Fibroblast of skin of abdomen (primary cell): ENCODE measurements around the gene SMIM3. TPM values are rescaled to one million over a fixed set of nuclear protein-coding genes. Genes with fewer than 3 reads are reported as not detected.
"Not testable (repeated sequence)": the region's sequence is repeated elsewhere in the genome, so short reads cannot be mapped to it uniquely, and the experiment has no call there.

Experiments
- DNase-seq: peaks from one replicate; pipeline ENCODE4 v3.0.0-alpha.2; 2013
- polyA plus RNA-seq, 2 experiments: library from polyadenylated mRNA; unstranded; fragments of 120-200 nt; gene quantifications; one replicate each; pipeline ENCODE4 v1.2.1, GENCODE V29; 2013; ENCODE audit not compliant: insufficient read length in 2 of 2

SMIM3 gene, protein sequence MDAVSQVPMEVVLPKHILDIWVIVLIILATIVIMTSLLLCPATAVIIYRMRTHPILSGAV
- polyA plus RNA-seq (2013, experiment 1 of 2; ENCODE audit: insufficient read length), result 34.9 TPM
- 35.8 TPM for polyA plus RNA-seq (2013, experiment 2 of 2; ENCODE audit: insufficient read length)

DNA sequence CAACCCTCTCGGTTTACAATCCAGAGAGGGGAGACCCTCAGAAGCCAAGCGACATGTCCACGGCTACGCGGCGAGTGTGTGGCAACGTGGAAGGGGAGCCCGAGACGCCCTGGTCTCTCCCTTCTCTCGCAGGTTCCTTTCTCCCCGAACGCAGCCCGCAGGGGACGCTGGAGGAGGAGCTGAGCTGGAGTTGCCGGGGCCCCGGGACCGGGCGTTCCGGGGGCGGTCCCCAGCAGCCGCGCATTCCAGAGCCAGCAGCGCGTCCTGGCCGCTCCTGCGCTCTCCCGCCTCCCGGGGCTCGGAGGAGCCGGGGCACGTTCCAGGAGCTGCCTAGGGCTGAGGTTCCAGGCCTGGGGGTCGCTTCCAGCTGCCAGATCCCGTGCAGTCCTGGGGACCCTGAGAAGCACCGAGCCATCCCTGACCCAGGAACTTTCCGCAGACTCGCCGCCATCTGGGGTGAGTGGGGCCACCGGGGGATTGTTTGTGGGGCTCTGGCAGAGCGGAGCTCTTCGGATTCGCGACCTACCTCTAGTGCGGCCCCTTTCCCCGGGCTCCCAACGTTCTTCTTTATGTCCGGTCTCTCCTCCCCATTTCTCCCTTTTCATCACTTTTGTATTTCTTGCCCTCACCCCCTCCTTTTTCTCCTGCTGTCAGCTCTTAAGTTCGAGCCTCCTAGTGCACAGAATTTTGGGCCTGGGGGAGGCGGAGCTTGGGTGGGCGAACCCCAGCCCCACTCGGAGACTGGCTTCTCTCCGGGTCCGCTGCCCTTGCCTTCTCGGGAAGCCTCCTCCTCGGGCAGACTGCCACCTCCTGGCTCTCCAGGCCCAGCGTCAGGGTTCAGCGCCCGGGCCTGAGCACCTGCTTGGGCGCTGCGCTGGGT lies at the start of gene SMIM3:
Gene SMIM3 (plus strand): TSS at position 241 of the 880 bp plus-strand sequence. CDS start 16,684 bp downstream, outside the sequence.
- DNase-seq, result peak; percentile 76

DNA sequence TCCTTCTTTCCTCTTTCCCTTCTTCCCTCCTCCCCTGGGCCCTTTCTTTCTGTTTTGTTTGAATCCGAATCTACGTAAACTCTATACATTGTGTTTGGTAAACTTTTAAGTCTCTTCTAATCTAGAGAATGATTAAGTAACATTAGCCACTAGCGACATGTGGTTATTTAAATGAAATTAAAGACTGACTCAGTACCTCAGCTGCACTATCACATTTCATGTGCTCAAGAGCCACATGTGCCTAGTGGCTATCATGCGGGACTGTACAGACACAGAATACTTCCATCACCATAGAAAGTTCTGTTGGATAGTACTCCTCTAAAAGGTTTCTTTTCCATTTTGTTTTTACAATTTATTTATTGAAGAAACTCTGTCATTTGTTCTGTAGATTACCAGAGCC lies 48.7 kb upstream of the SMIM3 start:
- no peak for DNase-seq

GRCh38 chr5:150731669-150732242 lies 46.8 kb upstream of the SMIM3 start:
- DNase-seq, result no peak

DNA sequence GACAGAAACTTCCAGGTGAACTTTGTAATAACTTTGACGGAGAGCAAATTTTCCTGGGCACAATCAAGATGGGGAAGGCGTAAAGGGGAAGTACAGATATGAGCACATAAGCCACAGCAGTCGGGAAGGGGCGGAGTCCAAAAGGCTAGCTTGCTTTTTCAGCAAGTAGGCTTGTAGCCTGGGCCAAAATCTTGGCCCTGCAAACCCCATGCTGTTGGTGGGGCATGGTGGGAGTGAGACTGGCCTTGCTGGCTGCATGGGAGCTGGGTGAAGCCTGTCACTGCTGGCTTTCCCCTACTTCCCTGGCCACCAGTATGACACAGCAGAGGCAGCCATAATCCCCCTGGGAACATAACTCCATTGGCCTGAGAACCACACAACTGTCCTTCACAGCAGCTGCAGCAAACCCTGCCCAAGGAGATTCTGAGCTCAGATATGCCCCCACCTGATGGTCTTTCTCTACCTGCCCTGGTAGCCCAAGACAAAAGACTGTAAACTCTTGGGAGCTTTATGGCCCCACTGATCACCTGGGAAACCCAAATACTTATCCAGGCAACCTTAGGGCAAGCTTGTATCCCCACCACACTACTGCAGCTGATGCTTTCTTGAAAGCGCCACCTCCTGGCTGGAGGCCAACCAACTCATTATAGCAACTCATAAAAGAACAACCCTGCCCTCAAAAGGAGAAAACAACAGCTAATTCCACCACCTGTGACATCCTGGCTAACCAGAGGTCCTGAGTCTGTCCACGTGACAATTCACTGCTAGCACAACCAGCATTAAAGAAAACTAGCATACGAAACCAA lies 43.8 kb upstream of the SMIM3 start:
- no peak for DNase-seq

DNA sequence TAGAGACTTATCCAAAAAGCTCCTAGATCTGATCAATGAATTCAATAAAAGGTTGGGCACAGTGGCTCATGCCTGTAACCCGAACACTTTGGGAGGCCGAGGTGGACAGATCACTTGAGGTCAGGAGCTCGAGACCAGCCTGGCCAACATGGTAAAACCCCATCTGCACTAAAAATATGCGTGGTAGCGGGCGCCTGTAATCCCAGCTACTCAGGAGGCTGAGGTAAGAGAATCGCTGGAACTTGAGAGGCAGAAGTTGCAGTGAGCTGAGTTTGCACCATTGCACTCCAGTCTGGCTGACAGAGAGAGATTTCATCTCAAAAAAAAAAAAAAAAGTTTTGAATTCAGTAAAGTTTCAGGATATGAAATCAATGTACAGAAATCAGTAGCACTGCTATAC lies 39.7 kb upstream of the SMIM3 start:
- DNase-seq, result no peak

GRCh38 chr5:150740992-150741391 lies 37.6 kb upstream of the SMIM3 start:
- DNase-seq, result no peak

GRCh38 chr5:150742455-150743141 lies 36.0 kb upstream of the SMIM3 start:
- not testable (repeated sequence) for DNase-seq

GRCh38 chr5:150743142-150743488 lies 35.4 kb upstream of the SMIM3 start:
- DNase-seq, result not testable (repeated sequence)

- DNase-seq, result no peak
These were observed 28.1 kb upstream of the SMIM3 start for GRCh38 chr5:150750469-150750868.

- no peak for DNase-seq
These were observed 27.3 kb upstream of the SMIM3 start for GRCh38 chr5:150751096-150751891.

- no peak for DNase-seq
These were observed 25.1 kb upstream of the SMIM3 start for GRCh38 chr5:150753463-150753862.

GRCh38 chr5:150753863-150754262 lies 24.7 kb upstream of the SMIM3 start:
- DNase-seq, result no peak

DNA sequence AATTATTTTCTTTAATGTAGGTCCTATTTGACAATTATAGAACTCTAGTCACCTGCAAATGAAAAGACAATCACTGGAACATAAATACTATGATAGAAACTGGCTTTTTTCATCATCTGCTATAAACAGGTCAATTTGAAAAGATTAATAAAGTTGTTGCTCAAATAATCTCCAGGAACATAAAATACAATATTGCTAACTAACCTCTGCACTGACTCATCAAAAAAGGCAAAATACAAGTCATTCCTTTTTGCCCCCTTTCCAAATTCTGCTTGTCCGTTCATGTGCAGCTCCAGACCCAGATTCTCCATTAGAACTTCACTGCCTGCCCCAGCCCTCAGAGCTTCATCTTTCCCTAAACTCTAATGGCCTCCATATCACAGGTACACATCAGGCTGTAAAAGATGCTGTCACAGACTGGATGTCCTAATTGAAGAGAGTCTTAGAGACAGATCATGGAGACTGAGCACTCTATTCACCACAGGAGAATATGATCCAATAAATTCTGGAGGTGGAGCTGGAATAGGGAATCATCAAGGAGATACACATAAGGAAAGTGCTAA lies 21.4 kb upstream of the SMIM3 start:
- DNase-seq, result no peak

GRCh38 chr5:150758203-150758530 lies 20.4 kb upstream of the SMIM3 start:
- DNase-seq, result no peak

- peak; percentile 99 for DNase-seq
These were observed 19.8 kb upstream of the SMIM3 start, which contains the start of gene DCTN4 for GRCh38 chr5:150758531-150759333. Gene DCTN4 (minus strand): TSS chr5:150759017. CDS start chr5:150758993, 24 bp downstream.

- no peak for DNase-seq
These were observed 19.3 kb upstream of the SMIM3 start for GRCh38 chr5:150759334-150759583.

DNA sequence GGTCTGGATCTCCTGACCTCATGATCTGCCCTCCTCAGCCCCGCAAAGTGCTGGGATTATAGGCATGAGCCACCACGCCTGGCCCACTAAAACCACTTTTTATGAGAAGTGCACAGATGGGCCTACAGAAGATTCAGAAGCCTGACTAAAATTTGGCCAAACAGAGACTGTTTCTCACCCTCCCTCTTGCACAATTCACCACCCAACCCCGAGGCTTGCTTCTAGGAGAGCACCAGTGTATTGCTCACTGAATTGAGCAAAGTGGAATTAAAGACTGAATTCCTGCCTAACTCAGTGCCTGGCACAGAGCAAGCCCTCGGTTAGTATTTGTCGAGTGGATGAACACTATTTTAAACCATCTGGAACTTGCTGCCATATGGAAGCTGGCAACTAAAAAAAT lies 16.3 kb upstream of the SMIM3 start:
- DNase-seq, result no peak

DNA sequence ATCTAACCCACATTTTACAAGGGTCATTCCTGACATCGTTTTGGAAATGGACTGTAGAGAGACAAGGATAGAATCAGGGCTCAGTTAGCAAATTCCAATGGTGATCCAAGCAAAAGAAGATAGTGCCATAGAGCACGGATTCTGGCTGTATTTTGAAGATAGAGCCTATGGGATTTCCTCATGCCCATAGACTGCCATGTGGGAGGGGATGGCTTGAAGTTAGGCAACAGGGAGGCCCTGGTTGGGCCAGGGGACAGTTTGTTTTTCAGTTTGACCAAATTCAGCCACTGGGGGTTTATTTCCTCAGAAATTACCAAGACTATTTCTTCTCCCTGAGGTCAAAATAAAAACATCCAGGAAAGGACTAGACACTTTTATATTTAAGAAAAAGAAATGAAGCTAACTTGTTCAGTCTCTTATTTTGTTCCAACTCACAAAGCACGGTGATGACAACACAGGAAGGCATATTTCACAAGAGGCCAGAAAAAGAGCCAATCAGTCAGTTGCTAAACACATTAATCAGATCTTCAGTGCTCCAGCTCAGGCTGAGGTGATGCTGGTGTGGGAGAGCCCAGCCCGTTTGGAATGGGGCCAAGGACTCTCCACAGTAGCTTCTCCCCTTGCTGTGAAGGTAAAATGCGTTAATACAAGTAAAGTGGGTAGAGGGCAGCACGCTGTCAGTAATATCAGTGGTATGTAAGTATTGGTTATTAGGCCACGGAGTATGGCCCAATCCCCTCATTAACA lies 15.4 kb upstream of the SMIM3 start:
- peak; percentile 88 for DNase-seq

DNA sequence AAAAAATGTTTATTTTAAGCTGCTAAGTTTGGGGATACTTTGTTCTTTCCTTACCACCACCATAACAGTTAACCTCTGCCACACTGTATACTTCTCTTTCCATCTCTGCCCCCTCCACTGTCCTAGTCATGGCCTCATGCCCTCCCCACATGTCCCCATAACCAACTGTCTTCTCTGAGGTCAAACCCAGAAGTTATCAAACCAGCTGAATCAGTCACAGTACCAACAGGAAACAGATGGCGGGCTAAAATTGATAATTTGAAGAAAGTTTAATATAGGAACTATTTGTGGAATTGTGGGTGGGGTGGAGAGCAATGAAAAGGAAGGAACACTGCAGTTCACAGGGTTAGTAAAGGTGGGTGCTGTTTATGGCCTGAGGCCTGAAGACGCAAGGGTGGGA lies 14.0 kb upstream of the SMIM3 start:
- DNase-seq, result no peak
